Brain microvascular endothelial cell (primary cell): ENCODE data around the gene THOC6.
"Not testable (repeated sequence)": the region's sequence is repeated elsewhere in the genome, so short reads cannot be mapped to it uniquely, and the experiment has no call there.

Experiments used
- DNase-seq: peaks from one replicate; pipeline ENCODE4 v3.0.0-alpha.2; 2020
- H3K27ac ChIP-seq: fragments of 250-450 bp; sonication (Bioruptor Pico); 2 replicates; pipeline ENCODE4 v1.5.1; 2020; ENCODE audit warnings: mild to moderate bottlenecking, moderate library complexity
- H3K27me3 ChIP-seq: fragments of 250-450 bp; sonication (Bioruptor Pico); replicated peaks from 2 replicates; pipeline ENCODE4 v1.5.1; 2020; ENCODE audit warnings: mild to moderate bottlenecking
- H3K36me3 ChIP-seq: fragments of 250-450 bp; sonication (Bioruptor Pico); replicated peaks from 2 replicates; pipeline ENCODE4 v1.5.1; 2020; ENCODE audit warnings: mild to moderate bottlenecking
- H3K4me3 ChIP-seq: 2 replicates; pipeline ENCODE4 v1.5.1; 2011; ENCODE audit warnings: low read depth, mild to moderate bottlenecking, control low read depth, low read length, moderate library complexity
- in situ Hi-C: cut with HindIII; loops from 2 replicates; pipeline ENCODE4 v1.10.0; 2017; ENCODE audit warnings: low sequenced_read_pairs, low pct_ligation_motif_present
- TF ChIP-seq, protein P1 (sequence below): IDR thresholded peaks from 2 replicates; pipeline ENCODE4 v1.5.1; 2011; ENCODE audit warnings: low read depth, mild to moderate bottlenecking, moderate library complexity, low read length, control low read depth, inconsistent platforms; ENCODE audit errors: missing control alignments

Gene THOC6

DNA sequence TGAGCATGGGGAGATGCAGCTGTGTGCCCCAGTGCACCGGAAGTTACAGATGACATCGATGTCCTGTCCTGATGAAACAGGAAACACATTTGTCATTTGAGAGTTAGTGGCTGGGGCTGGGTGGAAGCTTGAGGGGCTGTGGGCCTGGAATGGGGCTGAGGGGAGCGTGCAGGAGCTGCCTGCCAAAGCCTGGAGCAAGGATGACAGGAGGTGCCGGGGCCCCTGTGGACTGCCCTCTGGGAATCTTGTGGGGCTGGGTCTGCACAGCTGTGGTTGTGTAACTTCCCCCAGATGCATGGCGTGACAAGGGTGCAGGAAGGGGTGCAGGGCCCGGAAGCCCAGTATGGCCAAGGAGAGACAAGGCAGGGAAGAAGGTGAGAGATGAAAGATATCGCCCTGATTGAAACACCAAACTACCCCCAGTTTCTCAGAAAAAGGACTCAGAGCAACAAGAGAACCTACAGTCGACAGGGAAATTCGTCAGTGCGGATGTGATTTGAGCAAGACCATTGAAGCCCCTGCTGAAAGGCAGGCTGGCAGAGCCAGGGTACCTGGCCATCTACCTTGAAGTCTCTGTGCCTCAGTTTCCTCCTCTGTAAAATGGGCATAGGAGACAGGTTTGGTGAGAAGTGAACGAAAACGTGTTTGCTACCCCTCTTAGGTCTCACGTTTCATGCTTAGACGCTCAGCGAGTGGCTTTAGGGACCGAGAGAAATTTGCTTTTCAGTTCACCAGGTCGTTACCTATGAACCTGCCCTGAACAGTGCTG, 31.3 kb downstream of the THOC6 start:
- H3K4me3 ChIP-seq = no peak overlapping the region
- in situ Hi-C loops = no loop called here

DNA sequence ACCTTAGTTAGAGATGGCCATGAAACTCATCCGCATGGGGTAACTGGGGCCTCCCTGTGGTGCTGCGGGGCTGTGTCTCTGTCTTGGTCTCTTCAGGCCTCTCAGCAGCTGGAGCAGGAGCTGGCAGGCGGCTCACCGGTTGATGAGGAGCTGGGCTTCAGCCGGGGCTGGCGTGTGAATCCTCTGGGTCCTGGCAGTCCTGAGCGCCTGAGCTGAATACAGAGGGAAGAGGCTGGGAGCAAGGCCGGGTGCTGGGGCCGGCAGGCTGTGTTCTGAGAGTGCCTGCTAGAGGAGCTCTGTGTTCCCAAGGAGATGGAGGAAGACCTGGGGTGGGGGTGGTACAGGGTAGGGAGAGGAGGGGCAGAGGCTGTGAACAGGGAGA, 31.9 kb downstream of the THOC6 start:
- H3K4me3 ChIP-seq, H3K27me3 ChIP-seq, H3K27ac ChIP-seq, H3K36me3 ChIP-seq, DNase-seq, in situ Hi-C loops: not testable (repeated sequence)

More for the DNA sequence above, 31.3 kb downstream of the THOC6 start:
- no peaks in the 10 kb centered on the region for H3K27me3 ChIP-seq
- TF ChIP-seq, protein P1, sequence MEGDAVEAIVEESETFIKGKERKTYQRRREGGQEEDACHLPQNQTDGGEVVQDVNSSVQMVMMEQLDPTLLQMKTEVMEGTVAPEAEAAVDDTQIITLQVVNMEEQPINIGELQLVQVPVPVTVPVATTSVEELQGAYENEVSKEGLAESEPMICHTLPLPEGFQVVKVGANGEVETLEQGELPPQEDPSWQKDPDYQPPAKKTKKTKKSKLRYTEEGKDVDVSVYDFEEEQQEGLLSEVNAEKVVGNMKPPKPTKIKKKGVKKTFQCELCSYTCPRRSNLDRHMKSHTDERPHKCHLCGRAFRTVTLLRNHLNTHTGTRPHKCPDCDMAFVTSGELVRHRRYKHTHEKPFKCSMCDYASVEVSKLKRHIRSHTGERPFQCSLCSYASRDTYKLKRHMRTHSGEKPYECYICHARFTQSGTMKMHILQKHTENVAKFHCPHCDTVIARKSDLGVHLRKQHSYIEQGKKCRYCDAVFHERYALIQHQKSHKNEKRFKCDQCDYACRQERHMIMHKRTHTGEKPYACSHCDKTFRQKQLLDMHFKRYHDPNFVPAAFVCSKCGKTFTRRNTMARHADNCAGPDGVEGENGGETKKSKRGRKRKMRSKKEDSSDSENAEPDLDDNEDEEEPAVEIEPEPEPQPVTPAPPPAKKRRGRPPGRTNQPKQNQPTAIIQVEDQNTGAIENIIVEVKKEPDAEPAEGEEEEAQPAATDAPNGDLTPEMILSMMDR = no peak
- no peak for DNase-seq
- H3K27ac ChIP-seq = no peak overlapping the region
- no peaks in the 10 kb centered on the region for H3K36me3 ChIP-seq

DNA sequence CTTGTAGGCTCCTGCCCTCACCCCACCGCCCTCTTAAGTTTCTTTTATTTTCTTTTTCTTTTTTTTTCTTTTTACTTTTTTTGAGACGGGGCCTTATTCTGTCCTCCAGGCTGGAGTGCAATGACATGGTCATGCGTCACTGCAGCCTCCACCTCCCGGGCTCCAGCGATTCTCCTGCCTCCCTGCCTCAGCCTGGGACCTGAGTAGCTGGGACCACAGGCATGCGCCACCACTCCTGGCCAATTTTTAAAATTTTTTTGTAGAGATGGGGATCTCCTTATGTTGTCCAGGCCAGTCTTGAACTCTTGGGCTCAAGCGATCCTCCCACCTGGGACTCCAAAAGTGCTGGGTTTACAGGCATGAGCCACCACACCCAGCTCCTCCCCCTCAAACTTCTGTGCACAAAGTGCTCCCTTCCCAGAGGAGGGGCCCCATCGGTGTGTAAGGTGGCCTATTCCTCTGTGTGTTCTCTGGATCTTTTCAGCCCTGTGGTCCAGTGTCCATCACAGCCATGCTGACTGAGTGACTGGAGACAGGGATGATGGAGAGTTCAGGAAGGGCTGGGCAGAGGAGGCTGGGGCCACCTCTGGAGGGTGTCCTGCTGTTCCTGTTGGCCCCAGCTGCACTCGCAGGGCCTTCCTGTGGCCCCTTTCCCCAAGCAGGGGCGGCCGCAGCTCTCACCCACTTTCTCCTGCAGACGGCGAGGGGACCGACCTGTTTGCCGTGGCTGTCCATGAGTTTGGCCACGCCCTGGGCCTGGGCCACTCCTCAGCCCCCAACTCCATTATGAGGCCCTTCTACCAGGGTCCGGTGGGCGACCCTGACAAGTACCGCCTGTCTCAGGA, 32.7 kb downstream of the THOC6 start:
- in situ Hi-C loops = no loop called here
- H3K27ac ChIP-seq = no peak overlapping the region

DNA sequence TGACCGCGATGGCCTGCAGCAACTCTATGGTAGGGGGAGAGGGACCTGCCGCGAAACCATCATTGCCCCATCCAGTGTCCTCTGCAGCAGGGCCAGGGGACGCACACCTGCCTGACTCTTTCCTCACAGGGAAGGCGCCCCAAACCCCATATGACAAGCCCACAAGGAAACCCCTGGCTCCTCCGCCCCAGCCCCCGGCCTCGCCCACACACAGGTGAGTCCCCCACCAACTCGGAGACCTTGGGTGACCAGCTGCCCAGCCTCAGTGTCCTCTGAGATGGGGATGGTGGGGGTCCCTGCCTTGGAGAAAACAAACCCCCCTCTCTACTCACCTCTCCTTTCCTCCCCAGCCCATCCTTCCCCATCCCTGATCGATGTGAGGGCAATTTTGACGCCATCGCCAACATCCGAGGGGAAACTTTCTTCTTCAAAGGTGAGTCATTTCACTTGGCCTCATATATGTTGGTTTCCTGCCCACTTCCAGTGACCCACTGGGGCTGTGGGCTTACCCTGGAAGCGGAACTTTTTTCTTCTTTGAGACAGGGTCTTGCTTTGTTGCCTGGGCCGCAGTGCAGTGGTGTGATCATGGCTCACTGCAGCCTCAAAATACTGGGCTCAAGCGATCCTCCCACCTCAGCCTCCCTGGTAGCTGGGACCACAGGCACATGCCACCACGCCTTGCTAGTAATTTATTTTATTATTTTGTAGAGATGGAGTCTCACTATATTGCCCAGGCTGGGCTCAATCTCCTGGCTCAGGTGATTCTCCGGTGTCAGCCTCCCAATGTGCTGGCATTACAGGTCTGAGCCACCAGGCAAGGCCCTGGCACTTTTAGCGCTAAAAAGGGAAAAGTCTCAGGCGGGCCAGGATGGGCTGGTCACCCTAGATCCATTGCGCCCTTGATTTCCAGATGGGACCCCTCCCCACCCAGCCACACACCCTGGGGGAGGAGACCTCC, 33.6 kb downstream of the THOC6 start:
- in situ Hi-C loops = no loop called here
- no peaks in the 10 kb centered on the region for H3K36me3 ChIP-seq
- TF ChIP-seq, protein P1 = no peak
- H3K27ac ChIP-seq = no peak overlapping the region
- no peak for DNase-seq
- no peaks in the 10 kb centered on the region for H3K27me3 ChIP-seq
- peak overlapping the region; percentile 9 for H3K4me3 ChIP-seq

More for the DNA sequence above, 32.7 kb downstream of the THOC6 start:
- no peak overlapping the region for H3K4me3 ChIP-seq
- TF ChIP-seq, protein P1 = no peak
- no peak for DNase-seq
- no peaks in the 10 kb centered on the region for H3K27me3 ChIP-seq
- H3K36me3 ChIP-seq = no peaks in the 10 kb centered on the region

DNA sequence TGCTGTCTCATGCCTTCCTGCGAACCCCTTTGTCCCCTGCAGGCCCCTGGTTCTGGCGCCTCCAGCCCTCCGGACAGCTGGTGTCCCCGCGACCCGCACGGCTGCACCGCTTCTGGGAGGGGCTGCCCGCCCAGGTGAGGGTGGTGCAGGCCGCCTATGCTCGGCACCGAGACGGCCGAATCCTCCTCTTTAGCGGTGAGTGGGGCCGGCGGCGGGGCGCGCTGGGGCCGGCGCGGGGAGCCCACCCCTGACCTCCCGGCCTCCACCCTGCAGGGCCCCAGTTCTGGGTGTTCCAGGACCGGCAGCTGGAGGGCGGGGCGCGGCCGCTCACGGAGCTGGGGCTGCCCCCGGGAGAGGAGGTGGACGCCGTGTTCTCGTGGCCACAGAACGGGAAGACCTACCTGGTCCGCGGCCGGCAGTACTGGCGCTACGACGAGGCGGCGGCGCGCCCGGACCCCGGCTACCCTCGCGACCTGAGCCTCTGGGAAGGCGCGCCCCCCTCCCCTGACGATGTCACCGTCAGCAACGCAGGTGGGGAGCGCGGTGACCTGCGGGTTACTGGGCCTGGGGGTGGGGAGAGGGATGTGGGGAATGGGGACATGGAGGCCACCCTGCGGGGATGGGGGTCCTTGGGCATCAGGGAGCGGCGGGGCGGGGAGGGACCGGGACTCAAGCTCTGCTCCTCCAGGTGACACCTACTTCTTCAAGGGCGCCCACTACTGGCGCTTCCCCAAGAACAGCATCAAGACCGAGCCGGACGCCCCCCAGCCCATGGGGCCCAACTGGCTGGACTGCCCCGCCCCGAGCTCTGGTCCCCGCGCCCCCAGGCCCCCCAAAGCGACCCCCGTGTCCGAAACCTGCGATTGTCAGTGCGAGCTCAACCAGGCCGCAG, 34.5 kb downstream of the THOC6 start:
- Histone ChIP-seq H3K27me3 (no peaks in the 10 kb centered on the region), H3K36me3 (no peaks in the 10 kb centered on the region), H3K4me3 (peak overlapping the region; percentile 80), H3K27ac (no peak overlapping the region)
- TF ChIP-seq, protein P1 = peak; percentile 24
- no peak for DNase-seq
- in situ Hi-C loops = no loop called here
